Epithelial cell of proximal tubule (primary cell): Measurements from ENCODE around the gene NFKBIZ. TPM values are rescaled to one million over a fixed set of nuclear protein-coding genes. Genes with fewer than 3 reads are reported as not detected.

Source experiments
- DNase-seq: peaks from one replicate; pipeline ENCODE4 v3.0.0-alpha.2; 2011; ENCODE audit warnings: low read depth
- H3K4me3 ChIP-seq: 2 replicates; pipeline ENCODE4 v1.5.1; 2011; ENCODE audit warnings: low read depth, mild to moderate bottlenecking, low read length
- total RNA-seq: library from RNA; depleted of rRNA; stranded (reverse); fragments of >200 nt; gene quantifications from 2 replicates; pipeline ENCODE4 v1.2.3, GENCODE V29; 2015
- TF ChIP-seq, protein P1 (sequence below): conservative IDR thresholded peaks from 2 replicates; pipeline ENCODE4 v1.5.1; 2012; ENCODE audit warnings: low read depth, mild to moderate bottlenecking, low read length

NFKBIZ gene, protein sequence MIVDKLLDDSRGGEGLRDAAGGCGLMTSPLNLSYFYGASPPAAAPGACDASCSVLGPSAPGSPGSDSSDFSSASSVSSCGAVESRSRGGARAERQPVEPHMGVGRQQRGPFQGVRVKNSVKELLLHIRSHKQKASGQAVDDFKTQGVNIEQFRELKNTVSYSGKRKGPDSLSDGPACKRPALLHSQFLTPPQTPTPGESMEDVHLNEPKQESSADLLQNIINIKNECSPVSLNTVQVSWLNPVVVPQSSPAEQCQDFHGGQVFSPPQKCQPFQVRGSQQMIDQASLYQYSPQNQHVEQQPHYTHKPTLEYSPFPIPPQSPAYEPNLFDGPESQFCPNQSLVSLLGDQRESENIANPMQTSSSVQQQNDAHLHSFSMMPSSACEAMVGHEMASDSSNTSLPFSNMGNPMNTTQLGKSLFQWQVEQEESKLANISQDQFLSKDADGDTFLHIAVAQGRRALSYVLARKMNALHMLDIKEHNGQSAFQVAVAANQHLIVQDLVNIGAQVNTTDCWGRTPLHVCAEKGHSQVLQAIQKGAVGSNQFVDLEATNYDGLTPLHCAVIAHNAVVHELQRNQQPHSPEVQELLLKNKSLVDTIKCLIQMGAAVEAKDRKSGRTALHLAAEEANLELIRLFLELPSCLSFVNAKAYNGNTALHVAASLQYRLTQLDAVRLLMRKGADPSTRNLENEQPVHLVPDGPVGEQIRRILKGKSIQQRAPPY
- total RNA-seq: 46.5 and 140 TPM in 2 replicates

DNA sequence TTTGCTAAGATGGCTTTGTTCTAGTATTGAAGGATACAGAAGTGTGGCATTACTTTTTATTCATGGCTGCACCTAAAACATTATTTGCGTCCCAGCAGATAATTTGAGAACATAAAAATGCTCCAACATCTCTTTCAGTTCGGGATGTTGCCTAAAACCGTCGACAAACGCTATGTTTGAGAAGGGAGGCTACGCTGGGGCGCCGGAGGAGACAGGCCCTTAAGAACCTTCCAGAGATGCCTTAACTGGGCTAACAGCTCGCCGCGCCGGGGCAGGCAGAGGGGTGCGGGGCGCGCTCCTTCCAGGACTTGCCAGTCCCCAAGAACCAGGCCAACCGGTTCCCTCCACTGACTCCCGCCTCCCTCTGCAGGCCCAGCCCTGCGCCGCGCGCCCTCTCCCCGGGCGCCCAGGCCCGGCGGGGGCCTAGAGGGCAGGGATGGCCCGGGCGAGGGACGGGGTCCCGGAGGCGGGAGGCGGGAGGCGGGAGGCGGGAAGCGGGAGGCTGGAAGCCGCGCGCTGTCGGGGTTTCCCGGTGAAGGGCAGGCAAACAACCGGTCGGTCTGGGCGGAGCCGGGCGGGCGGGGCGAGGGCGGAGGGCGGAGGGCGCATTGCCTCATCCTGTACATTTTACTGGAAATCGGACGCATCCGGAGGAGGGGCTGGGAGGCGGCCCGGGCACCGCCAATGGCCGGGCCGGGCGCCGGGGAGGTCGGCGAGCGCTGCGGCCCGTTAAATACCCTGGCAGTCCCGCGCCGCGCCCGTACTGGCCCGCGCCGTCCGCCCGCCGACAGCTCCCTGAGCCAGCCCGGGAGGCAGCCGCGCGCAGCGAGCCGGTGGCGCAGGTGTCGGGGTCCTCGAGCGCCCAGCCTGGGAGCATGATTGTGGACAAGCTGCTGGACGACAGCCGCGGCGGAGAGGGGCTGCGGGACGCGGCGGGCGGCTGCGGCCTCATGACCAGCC is at the start of gene NFKBIZ:
Gene NFKBIZ (plus strand): TSS at position 761 of the 960 bp plus-strand sequence. CDS start 115 bp downstream, at position 876.
- DNase-seq: no peak
- TF ChIP-seq, protein P1, sequence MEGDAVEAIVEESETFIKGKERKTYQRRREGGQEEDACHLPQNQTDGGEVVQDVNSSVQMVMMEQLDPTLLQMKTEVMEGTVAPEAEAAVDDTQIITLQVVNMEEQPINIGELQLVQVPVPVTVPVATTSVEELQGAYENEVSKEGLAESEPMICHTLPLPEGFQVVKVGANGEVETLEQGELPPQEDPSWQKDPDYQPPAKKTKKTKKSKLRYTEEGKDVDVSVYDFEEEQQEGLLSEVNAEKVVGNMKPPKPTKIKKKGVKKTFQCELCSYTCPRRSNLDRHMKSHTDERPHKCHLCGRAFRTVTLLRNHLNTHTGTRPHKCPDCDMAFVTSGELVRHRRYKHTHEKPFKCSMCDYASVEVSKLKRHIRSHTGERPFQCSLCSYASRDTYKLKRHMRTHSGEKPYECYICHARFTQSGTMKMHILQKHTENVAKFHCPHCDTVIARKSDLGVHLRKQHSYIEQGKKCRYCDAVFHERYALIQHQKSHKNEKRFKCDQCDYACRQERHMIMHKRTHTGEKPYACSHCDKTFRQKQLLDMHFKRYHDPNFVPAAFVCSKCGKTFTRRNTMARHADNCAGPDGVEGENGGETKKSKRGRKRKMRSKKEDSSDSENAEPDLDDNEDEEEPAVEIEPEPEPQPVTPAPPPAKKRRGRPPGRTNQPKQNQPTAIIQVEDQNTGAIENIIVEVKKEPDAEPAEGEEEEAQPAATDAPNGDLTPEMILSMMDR: peak; percentile 3
- H3K4me3 ChIP-seq: peak within 1 kb of the TSS; percentile 96

DNA sequence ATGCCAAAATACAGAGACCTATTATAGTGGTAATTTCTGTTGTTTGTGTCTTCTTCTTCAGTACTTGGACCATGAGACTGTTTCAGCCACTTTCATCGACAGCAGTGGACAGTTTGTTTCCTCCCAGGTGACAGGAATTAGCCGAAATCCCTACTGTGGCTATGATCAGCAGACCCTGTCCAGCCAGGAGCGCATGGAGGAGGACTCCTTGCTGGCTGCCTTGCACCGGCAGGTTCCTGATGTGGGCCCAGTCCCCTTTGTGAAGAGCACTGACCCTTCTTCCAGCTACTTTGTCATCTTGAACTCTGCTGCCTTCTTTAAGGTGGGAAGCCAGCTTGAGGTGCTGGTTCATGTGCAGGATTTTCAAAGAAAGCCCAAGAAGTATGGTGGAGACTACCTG is 48.1 kb upstream of the NFKBIZ start:
- H3K4me3 ChIP-seq: no peak overlapping the region
- no peak for DNase-seq
- TF ChIP-seq, protein P1: no peak

DNA sequence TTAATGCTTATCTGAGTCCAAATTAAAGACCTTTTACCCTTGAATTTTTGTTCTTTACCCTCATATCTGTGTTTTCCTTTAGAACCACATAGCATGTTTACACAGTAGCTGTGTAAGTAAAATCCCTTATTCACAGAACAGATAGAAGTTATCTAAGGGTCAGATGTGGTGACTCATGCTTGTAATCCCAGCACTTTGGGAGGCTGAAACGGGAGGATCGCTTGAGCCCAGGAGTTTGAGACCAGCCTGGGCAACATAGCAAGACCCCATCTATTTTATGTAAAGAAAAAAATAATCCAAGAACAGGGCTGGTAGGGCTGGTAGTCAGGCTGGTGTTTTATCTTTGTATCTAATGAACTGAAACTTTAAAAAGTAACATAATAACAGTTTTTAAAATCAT is 47.1 kb upstream of the NFKBIZ start:
- H3K4me3 ChIP-seq: no peak overlapping the region
- TF ChIP-seq, protein P1: no peak
- DNase-seq: no peak

DNA sequence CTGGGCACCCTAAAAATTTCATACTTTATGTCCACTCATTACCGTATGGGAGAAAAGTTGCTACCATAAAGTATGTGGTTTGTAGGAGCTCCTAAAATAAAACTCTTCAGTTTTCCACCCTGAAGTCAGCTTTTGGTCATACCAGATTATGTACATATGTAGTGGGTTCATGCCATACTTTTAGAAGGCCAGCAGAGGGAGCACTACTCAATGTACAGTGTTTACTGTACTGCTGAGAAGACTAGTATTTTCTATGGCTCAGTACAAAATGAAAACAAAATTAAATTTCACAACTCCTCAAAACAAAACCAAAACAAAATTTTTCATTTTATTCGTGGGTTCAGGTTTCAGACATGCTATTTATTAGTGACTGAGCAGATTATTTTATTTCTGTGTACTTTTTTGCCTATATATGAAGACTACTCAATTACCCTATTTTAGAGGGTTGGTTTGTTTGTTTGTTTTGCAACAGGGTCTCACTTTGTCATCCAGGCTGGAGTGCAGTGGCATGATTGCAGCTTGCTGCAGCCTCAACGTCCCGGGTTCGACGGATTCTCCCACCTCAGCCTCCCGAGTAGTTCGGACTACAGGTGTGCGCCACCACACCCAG is 46.0 kb upstream of the NFKBIZ start:
- H3K4me3 ChIP-seq: no peak overlapping the region
- TF ChIP-seq, protein P1: peak; percentile 88
- DNase-seq: no peak

DNA sequence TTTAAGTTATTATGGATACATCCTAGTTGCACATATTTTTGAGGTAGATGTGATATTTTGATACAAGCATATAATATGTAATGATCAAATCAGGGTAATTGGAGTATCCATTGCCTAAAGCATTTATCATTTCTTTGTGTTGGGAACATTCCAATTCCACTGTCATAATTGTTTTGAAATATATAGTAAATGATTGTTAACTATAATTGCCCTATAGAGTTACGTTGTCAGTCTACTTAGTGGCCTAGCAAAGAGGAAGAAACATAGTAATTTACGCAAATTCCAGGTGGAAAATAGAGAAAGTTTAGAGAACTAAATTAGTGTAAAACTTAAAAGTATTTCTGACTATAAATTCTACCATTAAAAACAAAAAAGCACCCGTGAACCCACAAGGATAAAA is 45.4 kb upstream of the NFKBIZ start:
- TF ChIP-seq, protein P1: no peak

DNA sequence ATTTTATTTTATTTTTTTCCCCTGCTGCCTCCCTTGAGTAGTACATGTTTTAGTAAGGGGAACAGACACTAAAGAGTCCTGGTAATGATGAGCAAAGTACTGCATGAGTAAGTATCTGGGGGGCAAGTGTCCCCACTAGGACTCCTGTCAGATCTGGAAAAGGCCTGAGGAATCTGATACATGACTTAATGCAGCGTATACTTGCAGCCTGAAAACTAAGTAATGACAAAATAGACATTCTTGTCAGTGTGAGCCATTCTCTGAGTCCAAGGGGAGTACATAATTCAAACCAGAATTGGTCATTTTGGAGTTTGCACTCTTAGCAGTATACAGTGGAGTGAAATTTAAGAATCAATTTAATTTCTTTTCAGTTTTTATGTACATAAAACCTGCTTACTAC is 42.8 kb upstream of the NFKBIZ start:
- TF ChIP-seq, protein P1: no peak

More for the DNA sequence above, 45.4 kb upstream of the NFKBIZ start:
- no peak overlapping the region for H3K4me3 ChIP-seq
- no peak for DNase-seq

More for the DNA sequence above, 42.8 kb upstream of the NFKBIZ start:
- no peak for DNase-seq
- no peak overlapping the region for H3K4me3 ChIP-seq
